GM18520 (cell line): Measurements from ENCODE around the gene SBNO2.
"Not testable (repeated sequence)": the region's sequence is repeated elsewhere in the genome, so short reads cannot be mapped to it uniquely, and the experiment has no call there.

Experiments used
- ATAC-seq: cut with Tn5 transposase; IDR thresholded peaks from one replicate; pipeline ENCODE4 v1.9.1; 2021; ENCODE audit not compliant: unreplicated experiment

SBNO2 gene

DNA sequence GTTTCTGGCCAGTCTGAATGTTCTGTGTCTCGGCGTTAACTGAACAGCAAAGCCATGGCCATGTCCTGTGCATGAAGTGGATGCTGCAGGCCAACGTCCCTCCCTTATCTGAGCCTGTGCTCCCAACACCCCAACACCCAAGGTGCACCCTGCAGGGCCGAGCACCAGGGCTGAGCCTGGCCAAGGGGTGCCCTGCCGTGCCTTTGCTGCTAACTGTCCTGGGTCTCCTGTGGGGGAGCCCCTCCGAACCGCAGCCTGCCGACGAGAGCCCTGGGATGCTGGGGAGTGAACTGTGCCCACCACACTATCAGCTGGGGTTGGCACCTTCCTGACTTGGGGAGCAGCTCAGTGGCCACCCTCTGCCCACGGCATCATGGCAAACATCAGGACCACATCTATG, 52.7 kb downstream of the SBNO2 start:
- ATAC-seq, result no peak

DNA sequence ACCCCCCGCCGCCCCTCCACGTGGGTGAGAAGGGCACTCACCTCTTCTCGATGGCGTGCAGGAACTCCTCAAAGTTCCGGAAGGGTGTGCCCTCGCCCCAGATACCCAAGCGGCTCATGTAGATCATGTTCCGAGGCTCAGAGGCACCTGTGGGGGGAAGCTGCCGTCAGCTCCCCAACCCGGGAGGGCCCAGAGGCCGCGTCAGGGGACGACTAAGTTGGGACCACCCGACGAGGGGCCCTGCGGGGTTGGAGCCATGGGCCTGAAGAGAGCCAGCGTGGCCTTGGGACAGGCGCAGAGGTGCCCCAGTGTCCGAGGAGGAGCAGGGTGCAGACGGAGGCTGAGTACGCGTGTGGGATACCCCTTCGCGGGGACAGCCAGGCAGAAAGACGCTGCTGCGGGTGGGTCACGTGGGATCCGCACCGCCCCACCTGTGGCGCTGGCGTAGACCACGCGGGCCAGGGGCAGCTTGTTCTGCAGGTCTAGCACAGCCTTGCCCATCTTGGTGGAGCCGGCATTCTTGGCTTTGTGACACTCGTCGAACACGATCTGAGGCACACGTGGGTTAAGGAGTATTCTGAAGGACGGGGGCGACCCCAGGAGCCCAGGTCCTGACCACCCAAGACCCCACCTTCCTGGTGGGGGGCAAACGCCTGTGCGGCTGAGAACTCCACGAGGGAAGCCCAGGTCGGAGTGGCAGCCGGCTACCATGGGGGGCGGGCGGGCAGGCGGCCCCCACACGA, 54.4 kb downstream of the SBNO2 start:
- ATAC-seq, result no peak

DNA sequence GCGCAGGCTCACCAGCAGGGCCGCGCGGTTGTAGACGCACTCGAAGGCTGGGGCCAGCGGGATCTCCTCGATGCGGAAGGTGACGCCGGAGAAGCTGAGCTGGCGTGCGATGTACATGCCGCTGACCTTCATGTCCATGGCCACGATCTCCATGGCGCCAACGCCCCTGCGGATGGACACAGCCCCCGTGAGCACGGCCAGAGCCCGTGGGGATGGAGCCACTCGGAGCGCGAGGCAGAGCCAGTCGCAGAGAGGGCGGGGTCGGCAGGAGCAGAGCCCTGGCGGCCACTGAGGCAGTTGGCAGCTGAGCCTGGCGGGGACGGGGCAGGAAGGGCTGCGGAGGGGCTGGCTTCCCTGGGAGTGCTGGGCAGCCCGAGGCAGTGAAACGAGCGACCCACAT, 55.1 kb downstream of the SBNO2 start:
- no peak for ATAC-seq

DNA sequence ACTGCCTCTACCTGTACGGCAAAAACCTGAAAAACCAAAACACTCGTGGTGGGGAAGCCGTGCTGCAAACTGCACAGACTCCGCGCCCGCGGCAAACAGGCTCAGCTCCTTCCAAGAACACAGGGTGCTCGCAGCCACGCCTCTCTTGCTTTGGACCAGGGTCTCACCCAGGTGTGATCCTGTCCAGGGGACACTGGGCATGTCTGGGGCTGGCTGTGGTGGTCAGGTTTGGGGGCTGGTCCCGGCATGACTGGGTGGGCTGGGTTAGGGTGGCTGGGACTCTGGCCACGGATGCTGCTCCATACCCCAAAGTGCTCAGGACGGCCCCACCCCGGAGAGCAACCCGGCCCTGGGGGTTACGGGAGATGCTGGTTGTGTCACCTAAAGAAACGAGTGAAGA, 56.4 kb downstream of the SBNO2 start:
- ATAC-seq, result no peak

- no peak for ATAC-seq
These were observed 57.1 kb downstream of the SBNO2 start for GRCh38 chr19:1116726-1117581.

DNA sequence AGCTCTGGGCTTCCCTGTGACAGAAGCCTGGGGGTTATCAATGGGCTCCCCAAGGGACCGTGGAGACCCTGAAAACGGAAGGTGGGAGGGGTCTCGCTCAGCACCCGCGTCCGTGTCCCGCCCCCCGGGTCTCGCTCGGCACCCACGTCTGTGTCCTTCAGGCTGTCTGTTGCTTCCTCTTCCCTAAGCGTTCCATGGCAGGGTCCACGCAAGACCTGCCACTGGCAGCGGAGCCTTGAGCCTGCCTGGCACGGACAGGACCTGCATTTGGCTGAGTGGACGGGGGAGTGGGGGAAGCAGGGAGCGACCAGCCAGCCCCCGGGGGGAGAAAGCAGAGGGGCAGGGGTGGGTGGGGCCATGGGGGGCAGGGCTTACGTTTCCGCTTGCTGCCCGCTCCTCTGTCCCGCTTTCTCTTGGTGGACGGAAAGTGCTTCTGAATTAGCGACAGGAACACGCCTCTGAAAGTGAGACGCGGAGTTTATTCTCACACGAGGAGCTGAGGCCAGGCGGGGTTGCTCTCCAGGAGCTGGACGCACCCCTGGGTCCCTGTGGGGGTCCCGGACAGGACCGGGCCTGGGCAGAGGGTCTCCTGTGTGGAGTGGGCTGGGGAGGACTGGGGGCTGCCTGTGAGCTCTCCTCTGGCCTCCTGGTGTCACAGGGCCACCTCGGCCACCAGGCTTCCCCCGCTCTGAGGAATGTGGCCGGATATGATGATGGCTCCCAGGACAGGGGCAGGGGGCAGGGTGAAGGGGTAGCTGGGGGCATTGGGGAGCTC, 58.2 kb downstream of the SBNO2 start:
- ATAC-seq, result no peak

DNA sequence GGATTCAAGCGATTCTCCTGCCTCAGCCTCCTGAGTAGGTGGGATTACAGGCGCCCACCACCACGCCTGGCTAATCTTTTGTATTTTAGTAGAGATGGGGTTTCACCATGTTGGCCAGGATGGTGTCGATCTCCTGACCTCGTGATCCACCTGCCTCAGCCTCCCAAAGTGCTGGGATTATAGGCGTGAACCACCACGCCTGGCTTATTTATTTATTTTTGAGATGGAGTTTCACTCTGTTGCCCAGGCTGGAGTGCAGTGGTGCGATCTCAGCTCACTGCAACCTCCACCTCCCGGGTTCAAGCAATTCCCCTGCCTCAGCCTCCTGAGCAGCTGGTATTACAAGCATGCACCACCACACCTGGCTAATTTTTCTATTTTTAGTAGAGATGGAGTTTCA, 59.3 kb downstream of the SBNO2 start:
- ATAC-seq, result not testable (repeated sequence)

DNA sequence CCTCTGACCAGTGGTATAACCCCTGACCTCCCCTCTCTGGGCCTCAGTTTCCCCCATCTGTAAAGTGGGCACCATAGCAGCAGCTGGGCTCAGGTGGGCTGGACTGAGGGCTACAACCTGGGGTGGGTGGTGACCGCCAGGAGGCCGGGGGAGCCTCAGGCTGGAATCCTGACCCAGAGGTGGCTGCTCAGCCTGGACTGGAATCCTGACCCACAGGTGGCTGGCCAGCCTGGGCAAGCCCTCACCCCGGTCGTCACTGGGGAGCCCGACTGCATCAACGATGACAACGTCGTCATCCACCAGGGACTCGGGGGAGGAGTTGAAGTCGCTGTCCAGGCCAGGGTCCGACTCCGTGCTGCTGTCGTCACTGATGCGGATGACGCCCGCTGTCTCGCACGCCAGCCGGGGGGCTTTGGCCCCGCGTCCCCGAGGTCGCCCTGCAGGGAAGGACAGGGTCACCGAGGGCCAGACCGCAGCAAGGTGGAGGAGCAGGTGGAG, 60.0 kb downstream of the SBNO2 start:
- no peak for ATAC-seq

GRCh38 chr19:1113030-1113985, 60.8 kb downstream of the SBNO2 start:
- no peak for ATAC-seq

DNA sequence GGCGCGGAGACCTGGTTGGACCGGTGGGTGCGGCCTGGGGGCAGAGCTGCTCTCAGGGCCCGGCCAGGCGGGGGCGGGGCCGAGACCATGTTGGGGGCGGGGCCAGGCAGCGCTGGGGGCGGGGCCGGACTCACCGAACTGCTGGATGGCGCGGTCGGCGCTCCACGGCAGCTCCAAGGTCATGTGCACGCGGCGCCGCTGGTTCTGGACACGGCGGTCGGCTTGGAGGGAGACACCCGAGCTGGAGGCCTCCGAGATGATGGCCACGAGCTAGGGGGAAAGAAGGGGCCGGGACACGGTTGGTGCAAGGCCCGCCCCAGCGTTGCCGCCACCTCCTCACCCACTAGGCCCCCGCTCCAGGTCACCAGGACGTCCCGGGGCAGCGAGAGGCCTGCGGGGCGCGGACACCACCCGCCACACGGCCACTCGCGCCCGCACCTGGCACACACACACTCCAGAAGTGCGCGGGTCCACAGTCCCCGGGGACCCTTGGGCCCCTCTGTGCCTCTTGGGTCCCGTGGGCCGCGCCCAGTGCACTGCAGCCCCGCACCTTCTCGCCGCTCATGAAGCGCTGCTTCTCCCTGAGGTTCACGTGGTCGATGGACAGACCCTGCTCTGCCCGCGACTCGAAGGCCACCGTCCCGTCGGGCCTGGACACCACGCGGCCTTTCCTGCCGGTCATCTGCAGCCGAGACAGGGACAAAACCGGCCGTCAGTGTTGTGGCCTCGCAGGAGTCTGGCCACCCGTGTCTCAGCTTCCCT, 61.6 kb downstream of the SBNO2 start:
- no peak for ATAC-seq

DNA sequence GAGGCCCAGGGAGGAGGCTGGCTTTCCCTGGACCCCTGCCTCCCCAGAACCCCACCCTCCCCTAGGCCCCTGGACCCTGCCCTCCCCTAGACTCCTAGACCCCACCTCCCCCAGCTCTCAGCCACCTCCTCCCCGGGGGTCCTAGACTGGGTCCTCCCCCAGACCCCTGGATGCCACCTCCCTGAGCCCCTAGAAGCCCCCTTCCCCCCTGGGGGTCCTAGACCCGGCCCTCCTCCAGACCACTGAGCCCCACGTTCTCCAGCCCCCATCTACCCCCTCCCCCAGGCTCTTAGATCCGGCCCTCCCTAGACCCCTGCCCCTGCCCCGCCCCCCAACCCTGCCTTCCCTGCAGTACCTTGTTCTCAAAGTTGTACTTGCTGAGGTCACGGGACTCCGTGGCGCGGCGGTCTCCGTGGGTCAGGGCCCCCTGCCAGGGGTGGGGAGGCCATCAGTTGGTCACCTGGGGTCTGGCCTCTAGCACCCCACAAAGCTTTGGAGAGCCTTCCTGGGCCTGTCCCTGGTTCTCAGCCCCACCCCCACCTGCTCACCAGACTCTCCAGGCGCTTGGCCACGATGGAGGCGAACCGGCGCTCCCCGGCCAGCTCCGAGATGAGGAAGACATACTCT, 62.3 kb downstream of the SBNO2 start:
- no peak for ATAC-seq

DNA sequence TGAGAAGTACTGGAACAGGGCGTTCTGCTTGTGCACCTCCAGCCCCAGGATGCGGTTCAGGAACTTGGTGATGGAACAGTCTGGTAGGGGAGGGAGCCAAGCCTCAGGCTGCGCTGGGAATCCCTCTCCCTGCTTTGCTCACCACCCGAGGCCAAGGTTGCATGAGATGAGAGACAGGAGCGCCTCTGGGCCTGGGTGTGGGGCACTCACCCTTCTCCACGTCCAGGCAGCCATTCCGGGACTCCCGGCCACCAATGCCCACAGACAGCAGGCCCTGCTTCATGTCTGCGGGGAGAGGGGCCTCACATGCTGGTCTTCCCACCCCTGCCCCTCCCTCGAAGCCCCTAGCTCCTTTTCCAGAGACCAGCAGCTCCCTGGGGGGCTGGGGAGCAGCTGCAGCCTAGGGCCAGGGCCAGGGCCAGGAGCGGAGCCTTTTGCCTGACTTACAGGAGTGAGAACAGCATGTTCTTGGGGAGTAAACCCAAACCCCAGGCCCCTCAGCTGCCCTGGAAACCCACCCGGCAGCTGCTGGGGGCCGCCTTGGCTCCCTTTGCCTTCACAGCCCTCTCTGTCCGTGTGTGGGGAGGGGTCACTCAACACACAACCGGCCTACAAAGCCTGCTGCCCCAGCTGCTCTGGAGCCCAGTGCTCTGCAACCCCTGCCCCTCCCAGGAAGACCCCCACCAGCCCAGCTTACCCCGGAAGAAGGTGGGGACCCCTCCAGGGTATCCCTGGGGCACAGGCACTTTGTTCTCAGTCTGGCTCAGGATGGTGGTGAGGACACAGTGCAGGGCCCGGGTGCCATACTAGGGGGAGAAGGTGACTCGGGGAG, 63.0 kb downstream of the SBNO2 start:
- no peak for ATAC-seq

DNA sequence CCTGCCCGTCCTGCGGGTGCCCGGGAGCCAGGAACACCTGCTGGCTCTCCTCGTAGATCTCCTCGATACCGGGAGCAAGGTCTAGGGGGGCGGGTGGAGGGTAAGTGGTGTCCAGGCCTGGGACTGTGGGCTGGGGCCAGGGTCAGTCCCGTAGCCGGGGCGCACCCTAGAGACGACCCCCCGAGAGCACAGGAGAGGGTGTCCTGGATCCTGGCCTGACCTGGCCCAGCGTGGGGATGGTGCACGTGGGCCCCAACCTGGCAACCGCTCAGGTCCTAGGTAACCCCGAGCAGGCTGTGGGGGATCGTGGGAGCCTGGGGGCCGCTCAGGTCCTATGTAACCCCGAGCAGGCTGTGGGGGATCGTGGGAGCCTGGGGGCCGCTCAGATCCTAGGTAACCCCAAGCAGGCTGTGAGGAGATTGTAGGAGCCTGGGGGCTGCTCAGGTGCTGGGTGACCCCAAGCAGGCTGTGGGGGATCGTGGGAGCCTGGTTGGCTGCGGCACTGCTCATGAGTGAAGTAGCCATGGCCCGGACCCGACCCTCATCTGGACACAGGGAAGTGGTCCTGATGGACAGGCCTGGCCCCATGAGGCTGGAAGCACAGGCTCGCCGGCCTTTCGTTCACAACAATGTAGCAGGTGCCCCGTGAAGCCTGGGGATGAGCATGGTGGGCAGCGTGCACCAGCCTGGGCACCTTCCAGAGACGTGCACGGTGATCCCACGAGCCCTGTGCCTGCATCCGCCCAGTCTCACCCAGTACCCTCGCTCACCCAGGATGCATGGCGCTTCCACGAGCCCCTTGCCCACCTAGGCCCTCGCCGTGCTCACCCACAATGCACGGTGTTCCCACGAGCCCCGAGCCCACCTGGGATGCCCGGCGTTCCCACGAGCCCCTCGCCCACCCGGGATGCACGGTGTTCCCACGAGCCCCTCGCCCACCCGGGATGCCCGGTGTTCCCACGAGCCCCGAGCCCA, 64.1 kb downstream of the SBNO2 start:
- ATAC-seq, result no peak

GRCh38 chr19:1109032-1109551, 65.0 kb downstream of the SBNO2 start:
- no peak for ATAC-seq

DNA sequence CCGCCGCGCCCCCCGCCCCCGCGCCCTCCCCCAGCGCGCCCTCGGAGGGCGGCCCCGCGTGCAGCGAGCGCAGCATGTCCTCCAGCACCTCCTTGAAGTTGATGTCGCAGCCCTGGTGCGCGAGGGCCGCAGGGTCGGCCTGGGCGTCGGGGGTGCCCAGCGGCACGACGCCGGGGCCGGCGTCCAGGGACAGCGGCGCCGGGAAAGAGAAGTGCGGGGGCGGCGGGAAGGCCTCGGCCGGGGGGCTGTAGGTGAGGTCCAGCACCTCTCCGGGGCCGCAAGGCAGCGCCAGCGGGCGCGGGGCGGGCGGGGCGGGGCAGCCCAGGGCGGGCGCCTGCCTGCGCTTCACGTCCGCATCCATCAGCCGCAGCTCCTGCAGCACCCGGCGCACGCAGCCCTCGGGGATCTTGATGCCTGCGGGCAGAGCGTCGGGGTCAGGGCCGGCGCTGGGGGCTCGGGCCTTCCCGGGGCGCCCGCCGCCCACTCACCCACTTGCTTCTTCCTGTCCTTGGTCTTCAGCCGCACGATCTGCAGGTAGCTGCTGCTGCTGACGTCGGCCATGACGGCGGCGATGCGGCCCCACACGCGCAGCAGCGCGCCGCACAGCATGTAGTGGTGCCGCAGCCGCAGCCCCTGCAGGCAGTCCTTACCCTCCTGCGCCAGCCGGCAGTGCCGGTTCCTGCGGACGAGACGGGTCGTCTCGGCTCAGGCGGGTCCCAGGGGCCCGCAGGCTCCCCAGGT, 65.6 kb downstream of the SBNO2 start:
- no peak for ATAC-seq

GRCh38 chr19:1107661-1108261, 66.3 kb downstream of the SBNO2 start:
- no peak for ATAC-seq
